GM18519 (cell line): Measurements from ENCODE around the gene SF3B3.
A peak's percentile ranks its signal among the peaks of the same experiment; 100 is the strongest.

ENCODE experiments used
- ATAC-seq: cut with Tn5 transposase; IDR thresholded peaks from one replicate; pipeline ENCODE4 v1.9.1; 2021; ENCODE audit warnings: mild to moderate bottlenecking, moderate library complexity; ENCODE audit not compliant: unreplicated experiment, low FRiP score

Gene SF3B3

GRCh38 chr16:70561623-70562022, 38.0 kb downstream of the SF3B3 start:
- no peak for ATAC-seq

- no peak for ATAC-seq
Measured at GRCh38 chr16:70563636-70564035, 40.0 kb downstream of the SF3B3 start.

DNA sequence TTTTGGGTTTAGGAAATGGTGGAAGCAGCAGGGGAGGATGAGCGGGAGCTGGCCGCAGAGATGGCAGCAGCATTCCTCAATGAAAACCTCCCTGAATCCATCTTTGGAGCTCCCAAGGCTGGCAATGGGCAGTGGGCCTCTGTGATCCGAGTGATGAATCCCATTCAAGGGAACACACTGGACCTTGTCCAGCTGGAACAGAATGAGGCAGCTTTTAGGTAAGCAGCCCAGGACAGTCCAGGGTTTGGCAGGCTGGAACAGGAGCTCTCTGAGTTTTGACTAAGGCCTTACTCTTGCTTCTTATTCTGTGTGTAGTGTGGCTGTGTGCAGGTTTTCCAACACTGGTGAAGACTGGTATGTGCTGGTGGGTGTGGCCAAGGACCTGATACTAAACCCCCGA, 41.4 kb downstream of the SF3B3 start:
- ATAC-seq, result no peak

DNA sequence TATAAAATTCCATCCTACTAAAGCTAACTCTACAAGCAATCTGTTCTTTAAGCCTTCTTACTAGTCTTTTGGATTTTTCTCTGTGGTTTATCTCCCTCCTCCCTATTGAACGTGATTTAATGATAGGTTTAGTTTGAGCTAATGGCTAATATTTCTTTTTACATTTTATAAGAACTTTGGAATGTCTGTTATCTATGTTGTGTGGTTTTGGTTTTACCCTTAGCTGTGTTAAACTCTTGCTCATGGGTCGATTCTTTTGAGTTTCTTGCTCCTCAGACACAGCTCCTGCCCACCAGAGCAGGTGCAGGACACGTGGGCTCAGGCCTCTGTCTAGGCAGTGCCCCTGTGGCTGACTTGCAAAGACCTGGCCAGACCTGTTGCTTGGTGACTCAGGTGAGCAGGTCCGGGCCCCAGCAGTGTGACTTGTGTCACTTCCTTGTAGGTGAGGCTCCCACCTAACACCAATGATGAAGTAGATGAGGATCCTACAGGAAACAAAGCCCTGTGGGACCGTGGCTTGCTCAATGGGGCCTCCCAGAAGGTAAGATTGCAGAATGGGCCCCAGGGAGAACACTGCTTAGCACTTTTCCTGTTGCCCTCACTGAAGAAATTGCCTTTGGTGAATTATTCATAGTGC, 45.1 kb downstream of the SF3B3 start:
- no peak for ATAC-seq

DNA sequence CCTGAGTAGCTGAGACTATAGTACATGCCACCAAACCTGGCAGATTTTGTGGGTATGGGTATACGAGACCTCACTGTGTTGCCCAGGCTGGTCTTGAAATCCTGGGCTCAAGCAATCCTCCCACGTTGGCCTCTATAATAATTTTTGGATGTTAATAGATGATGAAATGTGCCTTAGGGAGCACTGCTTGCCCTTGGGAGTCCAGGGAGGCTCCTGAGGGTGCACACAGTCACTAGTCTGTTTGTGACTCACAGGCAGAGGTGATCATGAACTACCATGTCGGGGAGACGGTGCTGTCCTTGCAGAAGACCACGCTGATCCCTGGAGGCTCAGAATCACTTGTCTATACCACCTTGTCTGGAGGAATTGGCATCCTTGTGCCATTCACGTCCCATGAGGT, 46.1 kb downstream of the SF3B3 start:
- no peak for ATAC-seq

GRCh38 chr16:70570967-70571570, 47.5 kb downstream of the SF3B3 start:
- no peak for ATAC-seq

DNA sequence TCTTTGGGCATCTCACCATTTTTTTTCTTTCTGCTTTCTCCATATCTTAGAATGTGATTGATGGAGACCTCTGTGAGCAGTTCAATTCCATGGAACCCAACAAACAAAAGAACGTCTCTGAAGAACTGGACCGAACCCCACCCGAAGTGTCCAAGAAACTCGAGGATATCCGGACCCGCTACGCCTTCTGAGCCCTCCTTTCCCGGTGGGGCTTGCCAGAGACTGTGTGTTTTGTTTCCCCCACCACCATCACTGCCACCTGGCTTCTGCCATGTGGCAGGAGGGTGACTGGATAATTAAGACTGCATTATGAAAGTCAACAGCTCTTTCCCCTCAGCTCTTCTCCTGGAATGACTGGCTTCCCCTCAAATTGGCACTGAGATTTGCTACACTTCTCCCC, 48.0 kb downstream of the SF3B3 start:
- ATAC-seq, result no peak

GRCh38 chr16:70572050-70572925, 48.7 kb downstream of the SF3B3 start:
- no peak for ATAC-seq

DNA sequence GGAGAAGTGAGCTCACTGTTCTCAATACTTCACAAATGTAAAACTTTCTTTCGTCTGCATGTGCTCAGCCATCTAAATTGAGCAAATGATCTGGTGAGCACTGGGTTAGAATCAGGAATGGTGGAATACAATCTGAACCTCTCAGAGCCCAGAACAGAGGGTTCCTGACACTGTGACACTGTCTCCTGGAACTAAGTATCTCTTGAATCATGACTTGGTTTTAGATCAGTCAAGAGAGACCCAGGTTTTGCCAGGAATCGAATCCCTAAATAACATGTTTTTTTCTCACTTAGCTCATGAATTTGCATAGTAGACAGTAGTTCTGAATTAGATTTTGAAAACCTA, 49.3 kb downstream of the SF3B3 start:
- ATAC-seq, result no peak

DNA sequence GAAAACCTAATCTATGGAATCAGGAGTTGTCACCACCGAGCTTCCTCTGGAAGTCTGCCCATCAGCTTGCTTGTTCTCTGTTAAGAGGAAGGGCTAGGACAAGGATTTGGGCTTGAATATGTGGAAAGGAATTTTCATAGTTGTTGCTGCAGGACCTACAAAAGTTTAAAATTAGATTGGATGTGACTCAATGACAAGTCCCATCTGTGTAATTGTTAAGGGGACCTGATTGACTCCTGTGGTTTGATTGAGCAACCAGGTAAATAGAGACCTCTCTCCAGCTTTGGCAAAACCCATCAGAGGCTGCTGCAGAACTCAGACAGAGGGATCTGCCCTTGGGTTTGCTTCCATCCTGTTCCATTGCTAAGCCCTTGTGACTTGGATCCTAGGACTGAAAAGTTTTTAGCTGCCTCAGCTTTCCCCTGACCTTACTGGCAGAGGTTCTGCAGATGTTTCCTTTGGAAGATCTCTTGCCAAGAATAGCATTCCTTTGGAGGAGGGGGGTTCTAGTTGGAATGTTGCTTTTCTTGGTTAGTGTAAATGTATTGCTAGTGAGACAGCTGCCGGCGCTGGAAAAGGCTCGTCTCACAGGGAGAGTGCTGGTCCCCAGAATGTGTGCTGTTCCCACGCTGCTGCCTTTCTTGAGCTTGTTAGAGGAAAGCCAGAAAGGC, 50.0 kb downstream of the SF3B3 start:
- no peak for ATAC-seq

- no peak for ATAC-seq
Measured at GRCh38 chr16:70574595-70575271, 51.1 kb downstream of the SF3B3 start.

GRCh38 chr16:70575376-70575775, 51.8 kb downstream of the SF3B3 start:
- ATAC-seq, result no peak

DNA sequence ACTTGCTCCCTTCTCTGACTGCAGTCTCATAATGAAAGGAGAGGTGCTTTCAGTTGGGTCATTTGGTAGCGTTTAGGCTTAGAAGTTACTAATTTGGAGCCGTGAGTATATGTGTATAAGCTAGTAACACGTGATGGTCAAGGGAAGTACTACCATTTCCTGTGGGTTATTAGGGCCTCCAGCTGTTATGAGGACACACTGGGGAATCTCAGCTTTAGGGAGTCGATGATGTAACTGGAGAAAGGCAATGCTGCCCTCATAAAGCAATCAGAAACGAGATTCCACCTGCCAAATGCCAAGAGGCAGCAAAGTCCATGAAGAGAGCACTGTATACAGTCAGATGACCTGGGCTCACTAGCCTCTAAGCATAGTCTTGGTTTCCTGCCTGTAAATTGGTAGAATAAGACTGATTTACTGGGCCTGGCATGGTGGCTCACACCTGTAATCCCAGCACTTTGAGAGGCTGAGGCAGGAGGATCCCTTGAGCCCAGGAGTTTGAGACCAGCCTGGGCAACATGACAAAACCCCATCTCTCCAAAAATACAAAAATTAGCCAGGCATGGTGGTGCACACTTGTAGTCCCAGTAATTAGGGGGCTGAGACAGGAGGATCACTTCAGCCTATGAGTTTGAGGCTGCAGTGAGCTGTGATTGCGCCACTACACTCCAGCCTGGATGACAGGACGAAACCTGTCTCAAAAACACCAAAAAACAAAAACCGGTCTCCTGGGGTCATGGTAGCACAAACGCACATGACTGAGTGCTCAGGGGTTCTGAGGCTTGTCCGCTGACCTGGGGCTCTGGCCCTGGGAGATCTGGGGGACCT, 53.0 kb downstream of the SF3B3 start:
- peak; percentile 43 for ATAC-seq

DNA sequence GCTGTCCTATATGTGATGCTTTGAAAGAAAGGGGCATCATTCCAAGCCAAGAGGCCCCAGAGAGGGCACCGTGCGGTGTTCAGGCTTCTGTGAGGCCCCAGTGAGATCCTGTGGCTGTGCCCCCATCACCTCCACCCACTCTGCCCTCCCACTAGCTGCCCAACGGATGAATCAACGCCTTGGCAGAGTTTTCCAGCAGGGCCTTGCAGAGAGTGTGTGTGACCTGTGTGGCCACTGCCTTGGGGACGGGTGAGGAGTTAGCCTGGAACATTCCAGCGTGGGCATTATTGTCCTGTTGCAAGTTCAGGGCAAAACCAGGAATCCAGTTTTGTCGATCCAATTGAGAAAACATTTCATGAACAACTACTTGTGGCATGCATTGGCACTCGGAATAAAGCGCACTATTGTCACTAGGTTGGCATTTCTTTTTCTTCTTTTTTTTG, 53.7 kb downstream of the SF3B3 start:
- no peak for ATAC-seq

- no peak for ATAC-seq
Measured at GRCh38 chr16:70578035-70578434, 54.4 kb downstream of the SF3B3 start.

DNA sequence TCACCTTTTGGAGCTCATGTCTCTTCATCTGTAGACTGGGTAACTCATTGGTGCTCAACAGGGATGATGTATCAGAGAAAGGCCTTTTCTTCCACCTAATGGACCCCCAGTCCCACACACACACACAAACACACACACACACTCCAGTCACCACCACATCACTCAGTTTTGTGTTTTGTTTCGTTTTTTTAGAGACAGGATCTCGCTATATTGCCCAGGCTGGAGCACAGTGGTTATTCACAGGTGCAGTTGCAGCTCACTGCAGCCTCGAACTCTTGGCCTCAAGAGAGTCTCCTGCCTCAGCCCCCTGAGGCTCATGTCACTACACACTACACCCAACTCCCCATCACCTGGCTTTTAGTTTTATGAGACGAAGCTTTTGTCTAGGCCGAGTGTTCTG, 55.6 kb downstream of the SF3B3 start:
- ATAC-seq, result no peak

DNA sequence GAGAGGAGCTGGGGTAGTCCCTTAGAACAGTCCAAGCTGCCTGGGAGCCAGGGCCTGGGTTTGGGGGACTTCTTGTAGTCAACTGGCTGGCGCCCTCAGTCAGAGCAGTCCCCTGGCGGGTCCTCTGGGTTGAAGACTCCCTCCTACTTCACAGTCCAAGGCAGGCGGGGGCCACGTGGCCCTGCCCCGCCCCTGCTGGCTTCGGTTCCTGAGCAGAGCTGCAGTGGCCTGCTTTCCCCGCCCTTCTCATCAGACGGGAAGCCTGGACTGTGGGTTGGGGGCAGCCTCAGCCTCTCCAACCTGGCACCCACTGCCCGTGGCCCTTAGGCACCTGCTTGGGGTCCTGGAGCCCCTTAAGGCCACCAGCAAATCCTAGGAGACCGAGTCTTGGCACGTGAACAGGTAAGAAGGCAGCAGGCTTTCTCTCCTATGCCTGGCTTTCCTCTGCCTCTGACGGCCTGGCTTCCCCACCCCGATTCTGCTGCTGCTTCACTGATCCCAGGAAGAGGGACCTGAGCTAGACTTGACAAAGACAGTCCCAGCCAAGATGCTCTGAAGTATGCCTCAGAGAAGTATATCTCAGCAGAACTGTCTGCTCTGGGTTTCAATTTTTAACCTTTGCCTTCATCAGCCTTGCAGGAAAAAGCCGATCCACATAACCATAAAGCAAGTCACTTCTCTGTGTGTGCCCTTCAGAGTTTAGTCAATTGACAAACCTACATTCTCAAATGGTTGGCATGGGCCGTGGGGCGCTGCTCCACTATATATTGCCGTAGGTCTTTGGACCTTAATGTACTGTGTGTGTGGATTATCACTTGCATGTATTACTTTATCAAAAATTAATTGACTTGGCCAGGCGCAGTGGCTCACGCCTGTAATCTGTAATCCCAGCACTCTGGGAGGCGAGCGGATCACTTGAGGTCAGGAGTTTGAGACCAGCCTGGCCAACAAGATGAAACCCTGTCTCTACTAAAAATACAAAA, 56.3 kb downstream of the SF3B3 start:
- no peak for ATAC-seq

GRCh38 chr16:70582280-70582978, 58.8 kb downstream of the SF3B3 start:
- ATAC-seq, result no peak
